Stimulated activated CD8-positive, alpha-beta memory T cell treated with anti-CD3 and anti-CD28 coated beads, Interleukin-15, amount 100 ng/mL, for 4 hours (primary cell): Measurements from ENCODE around the gene PHLDB2.

Experiments
- DNase-seq, 2 donors: peaks; one replicate each; pipeline ENCODE4 v3.0.0-alpha.2; 2020; ENCODE audit warnings: low read depth in 2 of 2

PHLDB2 gene

GRCh38 chr3:111993038-111993437 lies 134.0 kb downstream of the PHLDB2 start:
- DNase-seq: no peak

- DNase-seq: no peak
Measured at GRCh38 chr3:111998636-111999483, 139.8 kb downstream of the PHLDB2 start, which contains the start of gene TAGLN3. TAGLN3 (plus strand) TSS chr3:111998922; CDS start chr3:111999423, 501 bp downstream.

GRCh38 chr3:111999484-112000324 lies 140.6 kb downstream of the PHLDB2 start:
- no peak for DNase-seq

- DNase-seq: no peak
Measured at GRCh38 chr3:112000367-112000771, 141.3 kb downstream of the PHLDB2 start.

DNA sequence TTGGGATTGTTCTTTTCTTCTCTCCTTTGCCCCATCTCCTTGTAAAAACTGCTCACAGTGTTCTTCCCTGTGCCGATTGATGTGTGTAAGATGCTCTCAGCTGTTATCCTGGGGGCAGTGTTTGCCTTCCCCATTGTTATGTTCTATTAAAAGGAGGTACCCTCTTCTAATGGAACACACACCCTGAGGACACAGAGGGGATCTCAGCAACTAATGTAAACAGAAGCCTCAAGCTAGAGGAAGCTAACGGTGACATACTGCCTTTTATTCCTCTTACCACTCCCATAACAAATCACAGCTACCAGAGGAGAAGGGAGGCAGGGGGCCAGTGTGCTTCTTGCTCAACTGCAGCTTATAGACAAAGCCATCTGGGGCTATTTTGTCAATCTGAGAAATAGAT lies 141.9 kb downstream of the PHLDB2 start:
- no peak for DNase-seq

GRCh38 chr3:112001526-112001925 lies 142.5 kb downstream of the PHLDB2 start:
- no peak for DNase-seq

DNA sequence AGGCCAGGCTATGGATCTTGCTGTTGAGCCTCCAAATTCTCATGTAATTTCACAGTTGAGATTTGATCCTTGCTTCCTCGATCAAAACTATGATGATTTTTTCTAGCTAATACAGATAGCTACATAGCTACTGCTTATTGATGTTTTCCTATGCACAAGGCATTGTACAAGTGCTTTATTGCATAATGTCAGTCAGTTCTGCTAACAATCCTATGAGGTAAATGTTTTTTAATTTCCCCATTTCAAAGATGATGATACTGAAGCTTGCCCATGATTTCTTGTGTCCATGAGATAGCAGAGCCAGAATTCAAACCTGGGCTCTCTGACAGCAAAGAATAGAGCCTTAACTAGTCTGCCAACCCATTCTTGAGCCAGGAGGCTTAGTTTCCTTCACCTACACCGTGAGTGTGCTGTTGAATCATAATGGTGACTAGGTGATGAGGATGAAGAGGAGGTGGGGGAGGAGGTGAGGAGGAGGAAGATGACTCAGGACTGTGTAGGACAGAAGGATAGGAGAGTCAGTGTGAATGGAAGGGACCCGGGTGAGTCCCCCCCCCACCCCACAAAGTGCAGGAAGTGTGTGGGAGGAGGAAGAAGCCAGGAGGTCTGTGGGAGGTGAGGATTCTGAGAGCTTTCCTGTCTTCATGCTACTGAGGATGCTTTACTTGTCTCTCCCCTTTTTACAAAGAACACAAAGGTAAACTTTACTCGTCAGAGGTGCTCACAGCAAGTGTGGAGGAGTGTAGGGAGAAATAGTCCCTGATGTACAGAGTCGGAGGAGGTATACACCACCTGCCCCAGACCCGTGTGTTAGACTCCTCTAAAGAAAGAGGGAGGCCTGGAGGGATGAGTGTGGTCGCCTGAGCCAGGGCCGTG lies 143.3 kb downstream of the PHLDB2 start:
- peak; percentile 51 to 74 for DNase-seq

DNA sequence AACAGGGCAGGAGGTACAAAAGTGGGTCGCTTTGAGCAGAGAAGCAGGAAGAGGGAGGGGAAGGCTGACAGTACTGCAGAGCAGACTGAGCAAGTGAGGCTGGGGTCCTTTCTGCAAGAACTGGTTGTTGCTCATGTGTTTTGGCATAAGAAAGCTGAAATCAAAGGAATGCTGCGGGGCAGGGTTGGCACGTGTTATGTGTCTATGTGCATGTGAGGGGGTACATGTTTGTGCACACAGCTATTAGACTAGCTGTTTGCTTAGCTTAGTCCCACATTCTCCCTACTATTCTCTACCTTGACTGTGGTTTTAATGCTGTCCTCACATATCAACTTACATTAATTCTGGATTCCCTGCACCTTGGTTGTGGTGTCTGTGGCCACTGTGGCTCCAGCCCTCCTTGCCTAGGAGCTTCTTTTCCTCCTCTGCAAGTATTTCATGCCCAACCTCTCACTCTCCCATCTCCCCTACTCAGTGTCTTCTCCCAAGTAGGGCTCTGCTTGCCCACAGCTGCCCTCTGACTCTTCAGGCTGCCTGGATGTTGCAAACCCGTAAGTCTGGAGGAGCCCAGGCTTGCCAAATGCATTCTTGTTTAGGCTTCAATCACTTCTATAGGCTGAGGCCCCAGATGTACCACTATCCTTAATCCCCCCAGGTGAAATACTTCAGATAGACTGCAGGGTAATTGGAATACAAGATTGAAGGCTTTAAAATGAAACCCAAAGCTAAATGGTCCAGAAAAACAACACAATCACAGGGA lies 144.4 kb downstream of the PHLDB2 start:
- no peak for DNase-seq

DNA sequence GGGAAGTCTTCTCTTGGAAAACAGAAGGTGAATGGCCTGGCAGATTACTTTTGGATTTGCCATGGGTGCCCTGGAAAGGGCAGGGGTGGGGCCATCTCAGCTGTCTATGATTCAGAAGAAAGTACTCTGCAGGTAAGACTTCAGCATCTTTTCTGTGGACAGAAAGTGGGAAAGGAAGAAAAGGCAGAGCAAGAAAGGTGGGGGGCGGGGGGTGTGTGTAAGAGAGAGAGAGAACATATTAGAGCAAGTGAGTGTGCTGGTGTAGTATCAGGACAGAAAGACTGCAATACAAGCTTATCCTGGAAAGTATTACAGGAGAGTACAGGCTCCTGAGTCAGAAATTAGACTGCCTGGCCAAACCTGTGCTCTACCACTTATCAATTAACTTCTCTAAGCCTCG lies 145.1 kb downstream of the PHLDB2 start:
- DNase-seq: no peak

GRCh38 chr3:112004669-112005068 lies 145.6 kb downstream of the PHLDB2 start:
- DNase-seq: no peak

- no peak for DNase-seq
Measured at GRCh38 chr3:112005091-112005672, 146.1 kb downstream of the PHLDB2 start.

GRCh38 chr3:112007633-112008032 lies 148.6 kb downstream of the PHLDB2 start:
- DNase-seq: no peak

- no peak for DNase-seq
Measured at GRCh38 chr3:112009670-112010069, 150.6 kb downstream of the PHLDB2 start.

- DNase-seq: no peak
Measured at GRCh38 chr3:112010636-112011035, 151.6 kb downstream of the PHLDB2 start.

GRCh38 chr3:112011376-112011940 lies 152.4 kb downstream of the PHLDB2 start:
- no peak for DNase-seq

DNA sequence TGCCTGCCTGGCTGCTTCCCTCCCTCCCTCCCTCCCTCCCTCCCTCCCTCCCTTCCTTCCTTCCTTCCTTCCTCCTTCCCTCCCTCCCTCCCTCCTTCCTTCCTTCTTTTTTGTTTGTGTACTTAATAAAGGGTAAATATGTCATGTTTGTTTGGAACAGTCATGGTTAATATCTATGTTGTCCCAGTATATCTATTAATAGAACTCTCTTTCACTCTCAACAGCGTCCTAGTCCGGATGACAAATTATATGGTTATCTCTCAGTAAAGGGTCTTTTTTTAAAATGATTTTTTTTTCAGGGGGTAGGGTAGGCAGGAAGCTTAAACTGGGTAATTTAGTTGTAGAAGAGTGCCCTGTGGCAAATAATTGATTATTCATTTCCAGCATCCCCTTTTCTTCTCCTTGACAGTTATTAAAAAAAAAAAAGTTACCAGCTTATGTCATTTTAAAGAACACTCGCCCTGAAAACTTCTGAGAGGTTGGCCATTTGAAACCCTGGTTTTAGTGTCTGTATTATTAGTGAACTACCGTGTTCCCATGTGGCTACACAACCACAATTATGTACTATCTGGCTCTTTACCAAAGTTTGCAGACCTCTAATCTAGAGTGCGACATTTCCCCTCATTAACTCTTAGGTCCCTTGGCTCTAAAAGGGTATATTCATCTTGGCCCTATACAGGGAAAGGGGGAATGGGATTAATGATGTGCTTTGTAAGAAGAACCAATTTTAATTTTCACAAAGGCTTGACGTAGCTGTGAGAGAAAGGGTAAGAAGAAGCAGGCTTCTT lies 153.3 kb downstream of the PHLDB2 start:
- DNase-seq: no peak

- peak; percentile 27 to 33 for DNase-seq
Measured at GRCh38 chr3:112013058-112013783, 154.2 kb downstream of the PHLDB2 start.

- no peak for DNase-seq
Measured at GRCh38 chr3:112013784-112014143, 154.7 kb downstream of the PHLDB2 start.

- DNase-seq: no peak
Measured at GRCh38 chr3:112017091-112017490, 158.0 kb downstream of the PHLDB2 start.
